Transverse colon (tissue), 3 donors: ENCODE data around the gene PRPF19.

ENCODE experiments used
- CTCF ChIP-seq, 5 experiments: fragments of 200-600 bp in 3 of 5; fragments of 450-650 bp in 2 of 5; sonication (generic) in 3 of 5; IDR thresholded peaks; 1 replicate in 2 of 5; 2 replicates in 3 of 5; pipeline ENCODE4 v1.5.1; 2016 to 2017; ENCODE audit warnings: antibody characterized with exemption in 5 of 5, inconsistent platforms in 3 of 5, mild to moderate bottlenecking in 2 of 5, moderate library complexity in 1 of 5
- POLR2A ChIP-seq: fragments of 450-650 bp; IDR thresholded peaks from one replicate; pipeline ENCODE4 v1.6.1; 2016; ENCODE audit warnings: antibody characterized with exemption, mild to moderate bottlenecking, moderate library complexity

- no peak for TF ChIP-seq CTCF (IDR thresholded peaks at IDR 0.05)
- no peak for TF ChIP-seq POLR2A
Observed at GRCh38 chr11:60842668-60843600, 63.5 kb downstream of the PRPF19 start.
